Astrocyte of the spinal cord (primary cell): ENCODE measurements around the gene PLXNA3.
A peak's percentile ranks its signal among the peaks of the same experiment; 100 is the strongest.

Source experiments
- DNase-seq: peaks from one replicate; pipeline ENCODE4 v3.0.0; 2011; ENCODE audit warnings: low read depth, low spot score
- H3K4me3 ChIP-seq: 2 replicates; pipeline ENCODE4 v1.5.1; 2011; ENCODE audit warnings: low read depth, mild to moderate bottlenecking, low read length, moderate library complexity
- in situ Hi-C: cut with HindIII; loops from 2 replicates; pipeline ENCODE4 v1.10.0; 2017; ENCODE audit warnings: low sequenced_read_pairs
- TF ChIP-seq, protein P1 (sequence below): IDR thresholded peaks from 2 replicates; pipeline ENCODE4 v1.5.1; 2012; ENCODE audit warnings: low read depth, mild to moderate bottlenecking, low read length, inconsistent platforms

PLXNA3 gene

DNA sequence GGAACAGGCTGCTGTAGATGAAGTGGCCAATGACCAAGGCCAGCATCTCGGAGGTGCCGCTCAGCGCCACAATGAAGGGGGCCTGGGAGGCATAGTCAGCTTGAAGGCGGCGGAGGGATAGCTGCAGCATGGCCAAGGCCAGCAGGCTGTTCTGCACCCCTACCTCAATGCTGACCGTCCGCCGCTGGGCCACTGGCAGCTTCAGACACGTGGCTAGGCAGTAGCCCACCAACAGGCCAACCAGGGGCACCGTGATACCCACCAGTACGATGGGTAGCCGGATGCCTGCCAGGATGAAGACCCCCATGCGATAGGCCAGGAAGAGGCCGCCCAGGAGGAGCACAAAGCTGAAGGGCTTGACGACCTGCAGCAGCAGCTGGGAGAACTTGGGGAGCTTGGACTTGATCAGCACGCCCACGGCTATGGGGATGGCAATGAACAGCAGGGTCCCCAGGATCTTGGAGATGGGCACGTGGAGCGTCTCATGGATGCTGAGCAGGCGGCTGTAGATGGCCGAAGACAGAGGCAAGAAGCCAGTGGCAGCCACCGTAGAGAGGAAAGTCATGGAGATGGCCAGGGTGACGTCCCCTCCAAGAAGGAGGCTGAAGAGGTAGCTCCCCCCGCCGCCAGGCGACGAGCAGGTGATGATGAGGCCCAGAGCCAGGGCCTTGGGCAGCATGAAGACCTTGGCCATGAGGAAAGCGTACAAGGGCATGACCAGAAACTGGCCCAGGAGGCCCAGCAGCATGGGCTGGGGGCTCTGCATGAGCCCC lies 29.6 kb downstream of the PLXNA3 start:
- no peak overlapping the region for H3K4me3 ChIP-seq
- TF ChIP-seq, protein P1, sequence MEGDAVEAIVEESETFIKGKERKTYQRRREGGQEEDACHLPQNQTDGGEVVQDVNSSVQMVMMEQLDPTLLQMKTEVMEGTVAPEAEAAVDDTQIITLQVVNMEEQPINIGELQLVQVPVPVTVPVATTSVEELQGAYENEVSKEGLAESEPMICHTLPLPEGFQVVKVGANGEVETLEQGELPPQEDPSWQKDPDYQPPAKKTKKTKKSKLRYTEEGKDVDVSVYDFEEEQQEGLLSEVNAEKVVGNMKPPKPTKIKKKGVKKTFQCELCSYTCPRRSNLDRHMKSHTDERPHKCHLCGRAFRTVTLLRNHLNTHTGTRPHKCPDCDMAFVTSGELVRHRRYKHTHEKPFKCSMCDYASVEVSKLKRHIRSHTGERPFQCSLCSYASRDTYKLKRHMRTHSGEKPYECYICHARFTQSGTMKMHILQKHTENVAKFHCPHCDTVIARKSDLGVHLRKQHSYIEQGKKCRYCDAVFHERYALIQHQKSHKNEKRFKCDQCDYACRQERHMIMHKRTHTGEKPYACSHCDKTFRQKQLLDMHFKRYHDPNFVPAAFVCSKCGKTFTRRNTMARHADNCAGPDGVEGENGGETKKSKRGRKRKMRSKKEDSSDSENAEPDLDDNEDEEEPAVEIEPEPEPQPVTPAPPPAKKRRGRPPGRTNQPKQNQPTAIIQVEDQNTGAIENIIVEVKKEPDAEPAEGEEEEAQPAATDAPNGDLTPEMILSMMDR: no peak
- in situ Hi-C loops: no loop called here
- DNase-seq: no peak

- in situ Hi-C loops: no loop called here
- no peak for DNase-seq
- TF ChIP-seq, protein P1: no peak
- H3K4me3 ChIP-seq: no peak overlapping the region
Measured at GRCh38 chrX:154488336-154489075, 30.4 kb downstream of the PLXNA3 start.

DNA sequence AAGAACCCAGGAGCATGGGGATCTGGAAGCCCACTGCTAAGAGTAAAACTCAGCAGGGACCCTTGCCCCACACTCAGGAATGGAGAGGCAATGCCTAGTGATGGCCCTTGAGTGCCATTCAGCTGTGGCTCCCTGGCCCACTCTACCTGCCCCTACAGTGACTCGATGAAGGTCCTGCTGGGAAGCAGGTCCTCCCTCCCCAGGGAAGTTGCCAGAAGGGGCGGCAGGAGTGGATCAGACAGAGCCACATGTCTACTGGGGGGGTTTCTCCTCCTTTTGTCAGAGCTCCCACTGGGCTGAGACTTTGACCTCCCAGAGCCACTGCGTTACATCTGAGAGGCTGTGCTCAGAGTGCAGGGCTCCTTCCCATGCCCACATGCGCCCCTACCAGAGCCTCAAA lies 31.1 kb downstream of the PLXNA3 start:
- no peak overlapping the region for H3K4me3 ChIP-seq
- in situ Hi-C loops: no loop called here
- TF ChIP-seq, protein P1: no peak
- DNase-seq: no peak

DNA sequence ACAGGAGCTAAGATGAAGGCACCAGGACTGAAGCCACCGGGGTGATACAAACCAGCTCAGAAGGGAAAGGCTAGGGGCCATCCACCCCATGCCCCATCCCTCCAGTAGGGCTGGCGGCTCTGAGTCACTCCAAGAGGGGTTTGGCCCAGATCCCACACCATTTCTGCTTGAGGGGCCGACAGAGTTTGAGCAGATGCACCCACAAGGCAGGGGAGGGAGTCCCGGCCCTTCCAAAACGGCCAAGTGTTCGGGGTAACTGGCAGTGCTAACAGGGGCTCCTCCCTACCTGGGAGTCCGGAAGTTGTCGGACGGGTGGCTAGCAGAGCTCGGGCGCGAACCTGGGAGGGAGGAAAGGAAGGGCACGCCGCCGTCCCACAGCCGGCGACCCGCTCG lies 31.9 kb downstream of the PLXNA3 start:
- peak overlapping the region; percentile 53 for H3K4me3 ChIP-seq
- peak; percentile 41 for DNase-seq
- TF ChIP-seq, protein P1: no peak
- in situ Hi-C loops: no loop called here

GRCh38 chrX:154490414-154491083 lies 32.5 kb downstream of the PLXNA3 start, which contains the start of gene SLC10A3:
Gene SLC10A3, minus strand, starts transcription at chrX:154490629. Its CDS starts 1,689 bp downstream, at chrX:154488940.
- in situ Hi-C loops: no loop called here
- TF ChIP-seq, protein P1: no peak
- DNase-seq: peak; percentile 95
- peak within 1 kb of the TSS; percentile 64 for H3K4me3 ChIP-seq

- no peak for DNase-seq
- no peak overlapping the region for H3K4me3 ChIP-seq
- TF ChIP-seq, protein P1: no peak
- in situ Hi-C loops: no loop called here
Measured at GRCh38 chrX:154494715-154495114, 36.6 kb downstream of the PLXNA3 start.
